HK-2 (cell line): ENCODE measurements around the gene NPIPB6.
A peak's percentile ranks its signal among the peaks of the same experiment; 100 is the strongest.
"Not testable (repeated sequence)": the region's sequence is repeated elsewhere in the genome, so short reads cannot be mapped to it uniquely, and the experiment has no call there.

Source experiments
- DNase-seq: peaks from one replicate; pipeline ENCODE4 v3.0.0-alpha.2; 2018; ENCODE audit not compliant: unreplicated experiment

NPIPB6 gene

GRCh38 chr16:28363408-28363807 lies at the start of gene NPIPB6:
Gene NPIPB6 (minus strand): TSS chr16:28363508. CDS start chr16:28362822, 686 bp downstream.
- not testable (repeated sequence) for DNase-seq

- DNase-seq = not testable (repeated sequence)
Observed at GRCh38 chr16:28403220-28404072, 40.1 kb upstream of the NPIPB6 start, which contains the start of gene EIF3CL. Gene EIF3CL (minus strand): TSS chr16:28403841. CDS start chr16:28403618, 223 bp downstream.

GRCh38 chr16:28392054-28392453 lies 28.7 kb upstream of the NPIPB6 start:
- DNase-seq = not testable (repeated sequence)

GRCh38 chr16:28382177-28382867 lies 19.0 kb upstream of the NPIPB6 start:
- DNase-seq = not testable (repeated sequence)

- not testable (repeated sequence) for DNase-seq
Observed at GRCh38 chr16:28377822-28378221, 14.5 kb upstream of the NPIPB6 start.

- DNase-seq = not testable (repeated sequence)
Observed at GRCh38 chr16:28377108-28377625, 13.9 kb upstream of the NPIPB6 start.

- DNase-seq = not testable (repeated sequence)
Observed at GRCh38 chr16:28375115-28375514, 11.8 kb upstream of the NPIPB6 start.

GRCh38 chr16:28374281-28374680 lies 11.0 kb upstream of the NPIPB6 start:
- DNase-seq = not testable (repeated sequence)

GRCh38 chr16:28367926-28368325 lies 4.6 kb upstream of the NPIPB6 start:
- not testable (repeated sequence) for DNase-seq

GRCh38 chr16:28364268-28365173 lies 1.2 kb upstream of the NPIPB6 start:
- DNase-seq = not testable (repeated sequence)

GRCh38 chr16:28362600-28362999 lies 708 bp downstream of the NPIPB6 start:
- DNase-seq = not testable (repeated sequence)

- DNase-seq = not testable (repeated sequence)
Observed at GRCh38 chr16:28338230-28338629, 25.1 kb downstream of the NPIPB6 start.

- DNase-seq = not testable (repeated sequence)
Observed at GRCh38 chr16:28336940-28337710, 26.2 kb downstream of the NPIPB6 start.

- DNase-seq = not testable (repeated sequence)
Observed at GRCh38 chr16:28335678-28336077, 27.6 kb downstream of the NPIPB6 start.

- DNase-seq = not testable (repeated sequence)
Observed at GRCh38 chr16:28332632-28333031, 30.7 kb downstream of the NPIPB6 start.

GRCh38 chr16:28330981-28331380 lies 32.3 kb downstream of the NPIPB6 start:
- not testable (repeated sequence) for DNase-seq

GRCh38 chr16:28330232-28330631 lies 33.1 kb downstream of the NPIPB6 start:
- DNase-seq = not testable (repeated sequence)

- peak; percentile 26 for DNase-seq
Observed at GRCh38 chr16:28326881-28327610, 36.3 kb downstream of the NPIPB6 start.

- DNase-seq = no peak
Observed at GRCh38 chr16:28324887-28325279, 38.4 kb downstream of the NPIPB6 start.
